Myocyte (in vitro differentiated cells): ENCODE data around the gene FMN2. TPM values are rescaled to one million over a fixed set of nuclear protein-coding genes. Genes with fewer than 3 reads are reported as not detected.

ENCODE experiments used
- DNase-seq: peaks from one replicate; pipeline ENCODE4 v3.0.0-alpha.2; 2012; ENCODE audit warnings: low read depth
- total RNA-seq: library from RNA; depleted of rRNA; stranded (reverse); fragments of >200 nt; gene quantifications from 2 replicates; pipeline ENCODE4 v1.2.3, GENCODE V29; 2014

FMN2 gene
- total RNA-seq, 1 donor from 2014 or later: 2.4 TPM

DNA sequence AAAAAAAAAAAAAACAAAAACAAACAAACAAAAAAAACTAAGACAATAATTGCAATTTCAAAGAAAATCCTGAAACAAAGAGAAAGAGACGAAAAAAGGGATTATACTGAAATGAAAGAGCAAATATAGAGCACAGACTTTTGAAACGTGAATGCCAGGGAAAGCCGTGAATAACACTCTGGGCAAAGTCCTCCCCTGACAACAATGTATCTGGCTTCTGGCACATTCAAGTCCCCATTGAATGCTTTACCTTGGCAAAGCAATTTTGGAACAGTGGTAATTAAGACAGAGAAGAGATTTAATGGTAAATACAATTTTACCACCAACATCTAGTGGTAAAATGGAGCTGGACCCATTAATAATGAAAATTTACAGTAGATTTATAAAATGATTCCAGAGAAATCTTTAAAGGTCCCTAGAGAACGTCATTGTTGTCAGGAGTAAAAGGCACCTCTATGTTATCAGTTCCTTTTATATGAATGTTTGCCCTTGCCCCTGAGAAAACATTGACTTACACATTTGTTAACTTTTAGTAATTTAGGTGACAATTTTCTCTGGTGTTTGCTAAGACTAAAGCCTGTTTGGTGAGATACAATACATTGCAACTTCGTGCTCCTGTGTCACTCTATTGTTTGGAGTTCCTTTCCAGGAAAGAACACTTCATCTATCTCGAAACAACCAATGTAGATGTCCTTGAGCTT is 430.6 kb downstream of the FMN2 start:
- no peak for DNase-seq

DNA sequence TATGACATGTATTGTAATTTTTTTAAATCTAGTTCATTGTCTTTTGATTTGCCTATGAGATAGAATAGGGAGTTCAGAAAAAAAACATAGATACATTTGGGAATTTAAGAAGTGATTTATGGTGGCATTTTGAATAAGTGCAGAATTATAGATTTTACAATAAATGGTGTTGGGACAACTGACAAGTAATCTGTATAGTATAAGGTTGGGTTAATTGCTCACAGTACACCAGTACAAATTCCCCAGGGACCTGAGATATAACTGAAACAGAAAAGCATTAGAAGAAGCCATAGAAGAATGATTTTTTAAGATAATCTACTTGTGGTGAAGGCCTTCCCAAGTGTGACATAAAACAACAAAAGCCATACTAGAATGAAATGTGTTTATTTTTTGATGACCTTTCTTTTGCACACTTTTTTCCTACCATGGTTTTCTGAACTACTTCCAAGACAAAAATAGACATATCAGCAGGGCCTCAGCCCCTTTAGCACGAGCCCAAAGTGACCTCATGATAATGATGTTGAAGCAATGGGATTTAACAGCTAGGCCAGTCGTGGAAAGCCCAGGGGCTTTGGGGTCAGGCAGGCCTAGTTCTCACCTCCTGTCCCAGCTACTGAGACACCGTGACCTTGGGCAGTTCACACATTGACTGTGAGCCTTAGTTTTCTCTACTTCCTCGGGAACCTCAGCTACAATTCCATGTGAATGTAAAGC is 432.8 kb downstream of the FMN2 start:
- peak; percentile 43 for DNase-seq
